GM10266 (cell line): ENCODE results near the gene ATP6V1B1.

Source experiments
- DNase-seq: peaks from one replicate; pipeline ENCODE4 v3.0.0; 2012; ENCODE audit errors: extremely low spot score
- CTCF ChIP-seq: IDR thresholded peaks from 2 replicates; pipeline ENCODE4 v1.5.1; 2012; ENCODE audit warnings: mild to moderate bottlenecking, low read depth; ENCODE audit not compliant: control insufficient read depth, insufficient read depth; ENCODE audit errors: missing control alignments

Gene ATP6V1B1

GRCh38 chr2:70935468-70936164, at the start of gene ATP6V1B1:
Gene ATP6V1B1, plus strand, starts transcription at chr2:70935900. Its CDS starts 55 bp downstream, at chr2:70935955.
- no peak for TF ChIP-seq CTCF
- DNase-seq, result no peak

- DNase-seq, result no peak
- TF ChIP-seq CTCF, result no peak
Measured at GRCh38 chr2:70886541-70886987, 49.1 kb upstream of the ATP6V1B1 start.

GRCh38 chr2:70887208-70887549, 48.5 kb upstream of the ATP6V1B1 start:
- no peak for TF ChIP-seq CTCF
- DNase-seq, result no peak

GRCh38 chr2:70887550-70888246, 48.0 kb upstream of the ATP6V1B1 start:
- DNase-seq, result peak; percentile 31
- no peak for TF ChIP-seq CTCF

- DNase-seq, result no peak
- no peak for TF ChIP-seq CTCF
Measured at GRCh38 chr2:70888366-70888922, 47.3 kb upstream of the ATP6V1B1 start.

- no peak for DNase-seq
- TF ChIP-seq CTCF, result no peak
Measured at GRCh38 chr2:70888923-70889715, 46.6 kb upstream of the ATP6V1B1 start.

- no peak for DNase-seq
- TF ChIP-seq CTCF, result no peak
Measured at GRCh38 chr2:70889716-70890037, 46.0 kb upstream of the ATP6V1B1 start.
